Endothelial cell (in vitro differentiated cells): ENCODE measurements around the gene IL36A. TPM values are rescaled to one million over a fixed set of nuclear protein-coding genes. Genes with fewer than 3 reads are reported as not detected.
A peak's percentile ranks its signal among the peaks of the same experiment; 100 is the strongest.

ENCODE experiments used
- DNase-seq: peaks from one replicate; pipeline ENCODE4 v3.0.0; 2021; ENCODE audit warnings: low spot score
- H3K27ac Mint-ChIP-seq: one replicate; pipeline ENCODE4 v1.8.0; 2021; ENCODE audit warnings: mixed read lengths, inconsistent platforms; ENCODE audit not compliant: unreplicated experiment
- H3K27me3 Mint-ChIP-seq: one replicate; pipeline ENCODE4 v1.8.0; 2021; ENCODE audit warnings: mild to moderate bottlenecking, moderate library complexity, mixed read lengths, inconsistent platforms; ENCODE audit not compliant: unreplicated experiment
- H3K36me3 Mint-ChIP-seq: one replicate; pipeline ENCODE4 v1.8.0; 2021; ENCODE audit warnings: mild to moderate bottlenecking, low read depth, mixed read lengths, inconsistent platforms; ENCODE audit not compliant: unreplicated experiment
- H3K4me1 Mint-ChIP-seq: one replicate; pipeline ENCODE4 v1.8.0; 2021; ENCODE audit warnings: mild to moderate bottlenecking, mixed read lengths, inconsistent platforms; ENCODE audit not compliant: unreplicated experiment
- H3K4me3 Mint-ChIP-seq: one replicate; pipeline ENCODE4 v1.8.0; 2021; ENCODE audit warnings: mild to moderate bottlenecking, mixed read lengths, inconsistent platforms; ENCODE audit not compliant: unreplicated experiment
- H3K9me3 Mint-ChIP-seq: one replicate; pipeline ENCODE4 v1.8.0; 2021; ENCODE audit warnings: mixed read lengths, inconsistent platforms; ENCODE audit not compliant: unreplicated experiment
- long read RNA-seq: library from polyadenylated mRNA; unstranded; transcript quantifications from one replicate; pipeline ENCODE4 v2.0.0, GENCODE V29; 2020; ENCODE audit not compliant: unreplicated experiment
- total RNA-seq: library from RNA; stranded (reverse); fragmentation: NEBNext Ultra II Directional; extraction: Animal tissue kit (Norgen Biotek cat#: 25700); gene quantifications from one replicate; pipeline ENCODE4 v1.2.1, GENCODE V29; 2021; ENCODE audit not compliant: unreplicated experiment
- TF ChIP-seq, protein P1 (sequence below): fragments of 200-600 bp; sonication (generic); IDR thresholded peaks from one replicate; pipeline ENCODE4 v1.5.0; 2021; ENCODE audit warnings: antibody characterized with exemption; ENCODE audit not compliant: unreplicated experiment

IL36A gene, protein sequence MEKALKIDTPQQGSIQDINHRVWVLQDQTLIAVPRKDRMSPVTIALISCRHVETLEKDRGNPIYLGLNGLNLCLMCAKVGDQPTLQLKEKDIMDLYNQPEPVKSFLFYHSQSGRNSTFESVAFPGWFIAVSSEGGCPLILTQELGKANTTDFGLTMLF
- not detected for total RNA-seq
- long read RNA-seq, result 0 reads

DNA sequence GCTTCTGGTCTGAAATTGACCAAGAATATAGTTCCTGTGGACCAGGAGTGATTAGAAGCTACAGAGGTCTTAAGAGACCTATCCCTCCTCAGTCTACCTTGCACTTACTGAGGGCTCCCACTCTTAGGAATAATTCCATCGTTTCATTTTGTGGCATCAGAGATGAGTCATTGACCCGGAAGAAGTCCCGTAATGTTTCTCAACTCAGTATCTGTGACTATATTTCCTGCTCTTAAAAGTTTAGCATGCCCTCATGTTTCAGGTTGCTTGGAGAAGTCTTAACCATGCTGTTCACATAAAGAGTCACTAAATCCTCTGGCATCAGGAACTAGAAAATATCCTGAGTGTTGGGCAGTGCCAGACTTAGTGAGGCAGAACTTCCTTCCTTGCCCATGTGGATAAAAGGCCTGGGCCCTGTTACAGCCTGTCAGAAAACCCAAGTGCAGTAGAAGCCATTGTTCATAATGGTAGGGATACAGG is at the start of gene IL36A:
Gene IL36A, plus strand, starts transcription at position 430 of the 480 bp plus-strand sequence. CDS start 413 bp downstream, outside the sequence.
- Mint-ChIP-seq H3K9me3 (peaks cover 3% of the 10 kb centered on the region), H3K4me1 (peaks cover 2% of the 10 kb centered on the region), H3K27me3 (peaks cover 4% of the 10 kb centered on the region), H3K27ac (no peak within 1 kb of the TSS), H3K36me3 (no peaks in the 10 kb centered on the region), H3K4me3 (no peak within 1 kb of the TSS)
- DNase-seq, result no peak
- TF ChIP-seq, protein P1, sequence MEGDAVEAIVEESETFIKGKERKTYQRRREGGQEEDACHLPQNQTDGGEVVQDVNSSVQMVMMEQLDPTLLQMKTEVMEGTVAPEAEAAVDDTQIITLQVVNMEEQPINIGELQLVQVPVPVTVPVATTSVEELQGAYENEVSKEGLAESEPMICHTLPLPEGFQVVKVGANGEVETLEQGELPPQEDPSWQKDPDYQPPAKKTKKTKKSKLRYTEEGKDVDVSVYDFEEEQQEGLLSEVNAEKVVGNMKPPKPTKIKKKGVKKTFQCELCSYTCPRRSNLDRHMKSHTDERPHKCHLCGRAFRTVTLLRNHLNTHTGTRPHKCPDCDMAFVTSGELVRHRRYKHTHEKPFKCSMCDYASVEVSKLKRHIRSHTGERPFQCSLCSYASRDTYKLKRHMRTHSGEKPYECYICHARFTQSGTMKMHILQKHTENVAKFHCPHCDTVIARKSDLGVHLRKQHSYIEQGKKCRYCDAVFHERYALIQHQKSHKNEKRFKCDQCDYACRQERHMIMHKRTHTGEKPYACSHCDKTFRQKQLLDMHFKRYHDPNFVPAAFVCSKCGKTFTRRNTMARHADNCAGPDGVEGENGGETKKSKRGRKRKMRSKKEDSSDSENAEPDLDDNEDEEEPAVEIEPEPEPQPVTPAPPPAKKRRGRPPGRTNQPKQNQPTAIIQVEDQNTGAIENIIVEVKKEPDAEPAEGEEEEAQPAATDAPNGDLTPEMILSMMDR, result no peak

DNA sequence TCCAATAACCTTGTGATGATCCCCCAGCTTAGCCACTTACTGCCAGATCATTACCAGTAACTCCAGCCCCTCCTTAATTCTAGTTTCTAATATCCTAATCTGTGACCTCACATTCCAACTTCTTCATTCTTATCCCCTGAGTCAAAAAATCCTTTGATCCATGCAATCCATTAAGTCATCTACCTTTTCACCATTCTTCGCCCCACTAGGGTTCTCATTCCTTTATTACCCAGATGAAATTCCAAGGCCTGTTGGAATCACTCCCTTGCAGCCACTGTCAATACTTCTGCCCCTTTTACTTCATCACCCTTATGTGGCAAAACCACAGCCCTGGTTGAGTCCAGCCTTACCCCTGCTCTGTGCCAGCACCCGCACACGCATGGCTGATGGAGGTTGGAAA is 47.7 kb upstream of the IL36A start:
- Mint-ChIP-seq H3K9me3 (no peaks in the 10 kb centered on the region), H3K36me3 (no peaks in the 10 kb centered on the region), H3K27ac (no peak overlapping the region), H3K4me3 (no peak overlapping the region), H3K4me1 (no peaks in the 10 kb centered on the region), H3K27me3 (no peaks in the 10 kb centered on the region)
- TF ChIP-seq, protein P1, result no peak
- DNase-seq, result no peak

DNA sequence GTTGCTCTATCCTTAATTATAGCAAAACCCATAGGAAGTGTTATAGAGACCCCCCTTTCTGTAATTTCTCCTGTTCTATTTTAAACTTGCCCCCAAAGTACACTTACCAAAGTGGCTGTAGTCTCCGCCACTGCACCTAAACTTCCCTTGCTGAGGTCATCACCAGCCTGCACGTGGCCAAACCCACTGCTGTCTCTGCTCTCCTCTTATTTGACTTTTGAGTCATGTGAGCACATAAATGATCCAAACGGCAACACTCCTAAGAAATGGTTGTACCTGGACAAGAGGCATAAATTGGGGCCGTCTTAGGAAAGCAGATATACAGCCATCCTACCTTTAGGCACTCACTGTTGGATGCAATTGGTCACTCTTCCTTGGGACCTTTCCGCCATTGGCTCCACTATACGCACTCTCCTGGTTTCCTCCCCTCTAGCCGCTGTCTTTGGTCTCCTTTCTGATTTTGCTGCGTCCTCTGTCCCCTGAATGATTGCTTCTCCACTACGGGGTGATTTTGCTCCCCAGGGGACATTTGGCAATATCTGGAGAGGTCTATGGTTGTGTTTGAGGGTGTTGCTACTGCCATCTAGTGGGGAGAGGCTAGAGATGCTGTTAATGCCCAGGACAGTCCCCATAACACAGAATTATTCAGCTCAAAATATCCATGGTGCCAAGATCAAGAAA is 46.7 kb upstream of the IL36A start:
- no peak overlapping the region for H3K27ac Mint-ChIP-seq
- no peaks in the 10 kb centered on the region for H3K4me1 Mint-ChIP-seq
- H3K9me3 Mint-ChIP-seq, result no peaks in the 10 kb centered on the region
- peak; percentile 40 for DNase-seq
- TF ChIP-seq, protein P1, result peak; percentile 65
- H3K36me3 Mint-ChIP-seq, result no peaks in the 10 kb centered on the region
- H3K4me3 Mint-ChIP-seq, result no peak overlapping the region
- H3K27me3 Mint-ChIP-seq, result no peaks in the 10 kb centered on the region

DNA sequence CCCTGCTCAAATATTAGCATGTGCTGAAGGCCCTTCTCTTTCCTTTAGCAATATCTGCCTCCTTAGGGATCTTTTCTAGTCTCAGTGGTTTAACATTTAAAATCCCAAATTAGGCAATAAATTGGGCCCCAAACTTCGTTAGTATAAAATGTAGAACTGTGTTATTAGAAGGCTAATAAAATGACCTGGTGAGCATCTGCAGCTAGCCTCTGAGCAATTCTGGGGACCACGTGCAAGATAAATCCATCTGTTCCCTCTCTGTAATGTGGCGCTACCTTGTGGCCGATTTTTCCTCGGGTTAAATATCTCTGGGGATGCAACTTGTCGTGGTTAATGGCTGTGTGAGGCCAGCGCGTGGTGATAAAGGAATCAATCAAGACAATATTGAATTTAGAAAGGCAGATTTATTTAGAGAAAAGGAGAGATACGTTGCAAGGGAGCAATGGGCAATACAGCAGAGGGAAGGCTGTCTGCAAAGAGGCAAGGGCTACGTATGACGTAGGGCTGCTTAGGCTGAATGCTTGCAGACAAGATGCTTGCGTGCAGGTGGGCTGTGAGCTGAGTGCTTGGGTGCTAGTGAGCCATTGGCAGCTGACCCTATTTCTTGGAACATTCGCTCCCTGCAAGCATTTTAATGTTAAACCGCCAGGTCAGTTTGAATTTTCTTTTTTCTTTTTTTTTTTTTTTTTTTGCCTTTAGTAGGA is 46.0 kb upstream of the IL36A start:
- TF ChIP-seq, protein P1, result peak; percentile 18
- Mint-ChIP-seq H3K36me3 (no peaks in the 10 kb centered on the region), H3K27ac (no peak overlapping the region)

More for the DNA sequence above, 46.0 kb upstream of the IL36A start:
- H3K27me3 Mint-ChIP-seq, result no peaks in the 10 kb centered on the region
- no peak overlapping the region for H3K4me3 Mint-ChIP-seq
- DNase-seq, result peak; percentile 9
- no peaks in the 10 kb centered on the region for H3K4me1 Mint-ChIP-seq
- H3K9me3 Mint-ChIP-seq, result no peaks in the 10 kb centered on the region
